Renal cortical epithelial cell (primary cell): ENCODE data around the gene IRF5. TPM values are rescaled to one million over a fixed set of nuclear protein-coding genes. Genes with fewer than 3 reads are reported as not detected.
"Not testable (repeated sequence)": the region's sequence is repeated elsewhere in the genome, so short reads cannot be mapped to it uniquely, and the experiment has no call there.

Experiments
- DNase-seq: peaks from one replicate; pipeline ENCODE4 v3.0.0-alpha.2; 2011; ENCODE audit warnings: low read depth
- total RNA-seq: library from RNA; depleted of rRNA; stranded (reverse); fragments of >200 nt; gene quantifications from 2 replicates; pipeline ENCODE4 v1.2.3, GENCODE V29; 2014

Gene IRF5
- total RNA-seq, 1 donor from 2014 or later = 7.7 TPM

GRCh38 chr7:128939075-128939860 lies 1.5 kb downstream of the IRF5 start:
- no peak for DNase-seq

DNA sequence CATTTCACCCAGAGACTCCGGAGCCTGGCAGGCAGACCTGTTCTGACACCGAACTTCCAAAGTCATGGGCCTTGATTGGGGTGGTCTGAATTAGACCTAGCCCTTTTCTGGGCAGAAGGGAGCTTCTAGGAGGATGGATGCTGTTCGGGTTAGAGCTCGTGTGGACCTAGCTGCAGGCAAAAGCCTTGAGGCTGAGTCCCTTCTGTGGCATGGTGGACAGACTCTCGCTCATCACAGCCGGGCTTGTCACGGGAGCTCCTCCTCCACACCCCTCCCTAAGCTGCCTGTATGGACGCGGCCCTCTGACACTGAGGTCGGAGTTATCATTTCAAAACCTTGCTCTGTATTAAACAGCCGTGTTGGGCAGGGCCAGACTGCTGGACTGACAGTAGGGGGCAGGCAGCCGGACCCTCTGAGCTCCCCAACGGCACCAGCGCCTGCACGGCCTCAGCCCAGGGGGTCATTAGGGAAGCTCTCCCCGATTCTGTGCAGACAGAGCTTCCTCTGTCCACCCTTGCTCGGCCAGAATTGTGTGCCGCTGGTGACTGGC lies 2.2 kb downstream of the IRF5 start:
- no peak for DNase-seq

DNA sequence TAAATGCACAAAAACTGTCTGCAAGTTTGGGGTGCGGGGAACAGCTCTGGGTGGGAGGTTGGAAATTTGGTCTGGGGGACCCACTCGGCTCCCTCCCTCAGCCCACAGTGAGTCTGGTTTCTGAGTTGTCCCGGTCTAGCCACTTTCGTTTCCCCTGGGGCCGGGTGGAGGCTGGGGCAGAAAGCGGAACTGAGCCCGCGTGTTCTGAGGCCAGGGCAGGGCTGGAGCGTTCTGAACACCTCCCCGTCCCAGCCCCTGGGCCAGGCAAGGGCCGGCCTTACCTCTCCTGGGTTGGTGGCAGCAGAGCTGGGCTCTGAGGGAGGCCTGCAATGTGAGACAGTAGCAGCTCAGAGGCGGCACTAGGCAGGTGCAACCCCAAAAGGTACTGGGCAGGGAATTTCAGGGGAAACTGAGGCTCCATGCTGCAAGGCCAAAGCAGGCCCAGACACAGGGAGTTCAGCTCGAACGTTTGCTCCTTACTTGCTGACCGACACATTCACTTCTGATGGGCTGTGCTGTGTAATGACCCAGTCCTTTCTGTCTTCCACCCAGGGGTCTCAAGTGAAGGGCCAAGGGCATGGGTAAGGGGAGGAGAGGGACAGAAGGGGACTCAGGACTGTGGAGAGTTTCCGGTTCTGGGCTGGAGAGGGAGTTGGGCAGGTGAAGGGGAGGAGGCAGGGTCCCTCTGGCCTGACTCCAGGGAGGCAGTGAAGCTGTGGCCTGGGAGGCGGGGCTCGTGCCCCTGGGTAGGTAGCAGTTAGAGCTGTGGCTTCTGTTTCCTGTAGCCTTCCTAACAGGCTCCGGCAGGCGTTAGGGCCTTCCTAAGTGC lies 3.0 kb downstream of the IRF5 start:
- no peak for DNase-seq

- DNase-seq = no peak
Measured at GRCh38 chr7:128941323-128941890, 3.7 kb downstream of the IRF5 start.

DNA sequence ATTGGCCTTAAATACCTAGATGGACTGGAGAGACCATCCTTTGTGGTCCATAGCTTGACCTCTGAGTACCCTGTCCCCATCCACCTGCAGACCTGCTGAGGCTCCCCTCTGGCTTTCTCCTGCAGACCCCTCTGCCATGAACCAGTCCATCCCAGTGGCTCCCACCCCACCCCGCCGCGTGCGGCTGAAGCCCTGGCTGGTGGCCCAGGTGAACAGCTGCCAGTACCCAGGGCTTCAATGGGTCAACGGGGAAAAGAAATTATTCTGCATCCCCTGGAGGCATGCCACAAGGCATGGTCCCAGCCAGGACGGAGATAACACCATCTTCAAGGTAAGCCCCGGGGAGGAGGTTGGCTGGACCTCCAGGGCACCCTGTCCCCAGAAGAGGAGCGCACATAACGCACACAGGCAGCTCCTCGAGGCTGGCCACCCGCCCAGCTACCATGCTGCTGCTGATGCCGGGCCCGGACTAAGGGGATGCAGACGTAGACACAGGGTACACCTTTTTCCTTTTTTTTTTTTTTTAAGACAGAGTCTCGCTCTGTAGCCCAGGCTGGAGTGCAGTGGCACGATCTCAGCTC lies 4.3 kb downstream of the IRF5 start:
- no peak for DNase-seq

DNA sequence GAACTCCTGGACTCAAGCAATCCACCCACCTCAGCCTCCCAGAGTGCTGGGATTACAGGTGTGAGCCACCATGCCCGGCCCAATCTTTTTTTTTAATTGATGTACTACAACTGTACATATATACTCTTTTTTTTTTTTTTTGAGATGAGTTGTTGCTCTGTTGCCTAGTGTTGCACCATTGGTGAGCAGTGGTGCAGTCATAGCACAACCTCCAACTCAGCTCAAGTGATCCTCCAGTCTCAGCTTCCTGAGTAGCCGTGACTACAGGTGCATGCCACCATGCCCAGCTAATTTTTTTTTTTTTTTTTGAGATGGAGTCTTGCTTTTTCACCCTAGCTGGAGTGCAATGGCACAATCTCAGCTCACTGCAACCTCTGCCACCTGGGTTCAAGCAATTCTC lies 5.5 kb downstream of the IRF5 start:
- DNase-seq = not testable (repeated sequence)

DNA sequence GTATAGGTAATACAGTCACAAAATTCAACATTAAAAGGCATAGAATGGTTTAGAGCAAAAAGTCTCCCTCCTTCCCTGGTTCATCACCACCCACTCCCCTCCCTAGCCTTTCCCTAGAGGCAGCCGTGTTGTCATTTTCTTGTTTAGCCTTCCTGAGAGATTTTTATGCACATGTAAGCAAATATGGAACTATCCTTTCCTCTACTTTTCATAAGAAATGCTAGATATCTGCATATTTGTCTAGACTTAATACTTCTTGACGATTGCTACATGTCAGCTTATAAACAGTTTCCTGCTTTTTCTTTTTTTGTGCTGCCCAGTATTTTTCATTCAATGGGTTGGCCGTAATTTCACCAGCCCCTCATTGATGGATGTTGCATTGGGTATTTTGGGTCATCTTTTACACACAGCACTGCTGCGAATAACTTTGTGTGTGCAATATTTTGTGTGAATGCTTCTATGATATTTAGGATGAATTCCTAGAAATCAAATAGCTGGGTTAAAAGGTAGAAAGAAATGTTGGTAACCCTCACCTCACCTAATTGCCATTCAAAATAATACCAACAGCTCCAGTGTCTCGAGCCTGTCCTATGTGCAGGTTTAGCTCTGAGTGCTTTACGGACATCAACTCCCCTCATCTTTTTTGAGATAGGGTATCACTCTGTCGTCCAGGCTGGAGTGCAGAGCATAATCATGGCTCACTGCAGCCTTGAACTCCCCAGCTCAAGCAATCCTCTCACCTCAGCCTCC lies 6.9 kb downstream of the IRF5 start:
- DNase-seq = no peak

GRCh38 chr7:128945668-128946366 lies 8.1 kb downstream of the IRF5 start:
- DNase-seq = no peak

DNA sequence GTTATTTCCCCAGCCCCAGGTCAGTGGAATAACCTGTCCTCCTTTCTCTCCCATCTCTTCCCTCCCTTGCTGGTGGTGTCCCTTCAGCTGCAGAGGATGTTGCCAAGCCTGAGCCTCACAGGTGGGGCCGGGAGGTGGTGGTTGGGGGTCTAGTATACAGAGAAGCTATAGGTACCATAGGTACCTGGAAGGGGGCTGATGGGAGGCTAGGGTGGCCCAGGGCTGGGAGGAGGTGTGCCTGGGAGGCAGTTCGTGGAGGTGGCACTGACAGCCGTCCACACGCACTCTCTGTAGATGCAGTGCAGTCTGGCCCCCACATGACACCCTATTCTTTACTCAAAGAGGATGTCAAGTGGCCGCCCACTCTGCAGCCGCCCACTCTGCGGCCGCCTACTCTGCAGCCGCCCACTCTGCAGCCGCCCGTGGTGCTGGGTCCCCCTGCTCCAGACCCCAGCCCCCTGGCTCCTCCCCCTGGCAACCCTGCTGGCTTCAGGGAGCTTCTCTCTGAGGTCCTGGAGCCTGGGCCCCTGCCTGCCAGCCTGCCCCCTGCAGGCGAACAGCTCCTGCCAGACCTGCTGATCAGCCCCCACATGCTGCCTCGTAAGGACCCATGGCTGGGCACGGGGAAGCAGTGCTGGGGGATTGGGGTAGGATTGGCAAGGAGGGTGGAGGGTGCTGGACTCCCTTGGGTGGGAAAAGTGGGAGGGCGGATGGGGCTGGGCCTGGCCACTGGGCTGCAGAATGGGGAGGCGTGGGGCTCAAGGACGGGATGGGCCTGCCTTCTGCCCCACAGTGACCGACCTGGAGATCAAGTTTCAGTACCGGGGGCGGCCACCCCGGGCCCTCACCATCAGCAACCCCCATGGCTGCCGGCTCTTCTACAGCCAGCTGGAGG lies 9.5 kb downstream of the IRF5 start:
- no peak for DNase-seq

DNA sequence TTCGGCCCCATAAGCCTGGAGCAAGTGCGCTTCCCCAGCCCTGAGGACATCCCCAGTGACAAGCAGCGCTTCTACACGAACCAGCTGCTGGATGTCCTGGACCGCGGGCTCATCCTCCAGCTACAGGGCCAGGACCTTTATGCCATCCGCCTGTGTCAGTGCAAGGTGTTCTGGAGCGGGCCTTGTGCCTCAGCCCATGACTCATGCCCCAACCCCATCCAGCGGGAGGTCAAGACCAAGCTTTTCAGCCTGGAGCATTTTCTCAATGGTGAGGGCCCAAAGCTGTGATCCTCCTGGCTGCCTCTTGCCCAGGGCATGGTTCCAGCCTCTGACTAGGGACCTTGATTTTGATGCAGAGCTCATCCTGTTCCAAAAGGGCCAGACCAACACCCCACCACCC lies 10.1 kb downstream of the IRF5 start:
- DNase-seq = no peak

GRCh38 chr7:128948312-128948973 lies 10.7 kb downstream of the IRF5 start:
- no peak for DNase-seq

- DNase-seq = no peak
Measured at GRCh38 chr7:128948976-128949760, 11.4 kb downstream of the IRF5 start.

DNA sequence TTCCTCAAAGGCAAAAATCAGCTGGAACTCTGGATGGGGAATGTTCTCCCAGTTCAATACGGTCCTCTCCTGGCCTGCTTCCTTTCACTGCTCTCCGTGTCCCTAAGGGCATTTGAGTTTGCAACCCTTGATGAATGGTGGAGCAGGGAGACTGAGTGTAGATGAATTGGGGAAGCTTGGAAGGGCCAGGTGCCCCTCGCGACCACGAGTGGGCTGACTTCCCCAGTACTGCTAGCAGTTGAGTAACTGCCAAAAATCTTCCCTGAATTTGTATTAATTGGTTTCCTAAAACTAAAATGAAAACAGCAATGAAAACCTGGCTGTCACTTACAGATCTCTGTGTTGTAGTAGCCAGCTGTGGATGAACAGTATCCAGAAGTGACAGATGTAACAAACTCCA lies 13.6 kb downstream of the IRF5 start:
- DNase-seq = no peak

DNA sequence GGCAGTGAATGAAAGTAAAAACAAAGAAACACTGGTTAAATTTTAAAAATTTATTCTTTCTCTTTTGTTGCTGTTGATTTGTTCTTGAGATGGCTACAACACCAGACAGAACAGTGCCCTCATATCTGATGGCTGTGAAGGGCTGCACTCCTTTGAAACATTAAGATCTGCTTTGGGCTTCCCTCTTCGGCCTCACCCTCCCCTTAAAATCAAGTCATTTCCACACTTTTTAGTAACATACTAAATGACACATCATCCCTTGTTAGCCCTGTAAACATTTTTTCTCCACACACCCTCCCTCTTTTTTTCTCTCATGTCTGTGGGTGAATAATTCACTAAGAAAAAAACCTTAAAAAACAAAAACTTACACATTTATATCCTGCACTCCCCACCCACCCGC lies 16.4 kb downstream of the IRF5 start:
- DNase-seq = no peak

- no peak for DNase-seq
Measured at GRCh38 chr7:128954830-128955802, 17.4 kb downstream of the IRF5 start.

DNA sequence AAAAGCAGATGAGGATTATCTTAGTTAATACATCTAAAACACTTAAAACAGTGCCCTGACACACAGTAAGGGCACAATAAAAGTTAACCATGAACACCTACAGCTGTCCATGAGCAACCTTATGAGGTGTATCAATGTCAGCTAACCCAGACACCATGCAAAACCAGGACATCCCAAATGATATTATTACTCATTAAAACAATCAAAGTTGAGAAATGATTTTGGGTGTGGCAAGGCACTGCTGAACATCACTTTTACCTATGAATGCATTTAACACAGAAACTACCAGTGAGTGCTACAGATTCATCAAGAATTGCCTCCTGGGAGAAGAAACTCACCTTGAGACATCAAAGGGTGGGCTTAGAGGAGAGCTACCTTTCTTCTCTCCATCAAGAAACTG lies 18.3 kb downstream of the IRF5 start:
- DNase-seq = no peak

DNA sequence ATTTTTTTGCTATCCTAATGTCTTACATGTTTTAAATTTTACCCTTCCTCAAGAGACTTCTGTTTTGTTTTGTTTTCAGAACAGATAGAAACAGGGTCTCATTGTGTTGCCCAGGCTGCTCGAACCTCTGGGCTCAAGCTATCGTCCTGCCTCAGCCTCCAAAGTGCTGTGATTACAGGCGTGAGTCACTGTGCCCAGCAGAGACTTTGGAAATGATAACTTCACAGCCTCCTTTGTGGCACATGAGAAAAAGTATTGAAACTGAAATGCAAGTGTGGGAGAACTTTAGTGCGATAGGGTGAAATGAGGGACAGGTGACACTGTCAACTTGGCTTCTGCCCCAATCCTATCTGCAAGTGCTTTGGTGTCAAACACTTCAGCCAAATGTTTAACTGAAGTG lies 21.6 kb downstream of the IRF5 start:
- DNase-seq = no peak
